HepG2 (cell line): ENCODE results near the gene MND1.

Source experiments
- CREB1 ChIP-seq, 2 experiments: fragments of 450-650 bp in 1 of 2; IDR thresholded peaks; 2 replicates each; pipeline ENCODE4 v1.6.1; 2016 to 2017; ENCODE audit warnings: control low read depth in 1 of 2, mild to moderate bottlenecking in 1 of 2, missing compliant biosample characterization in 1 of 2, missing genetic modification characterization in 1 of 2
- POLR2A ChIP-seq, 2 experiments: IDR thresholded peaks; 2 replicates each; pipeline ENCODE4 v1.6.1; 2011; ENCODE audit warnings: low read depth in 2 of 2, low read length in 2 of 2, mild to moderate bottlenecking in 1 of 2, moderate library complexity in 1 of 2; ENCODE audit not compliant: insufficient read depth in 1 of 2
- SMC3 ChIP-seq: IDR thresholded peaks from 2 replicates; pipeline ENCODE4 v1.6.1; 2011; ENCODE audit warnings: low read length, improper control_type of control experiment
- ZFP37 ChIP-seq: sonication (generic); formaldehyde crosslinking; IDR thresholded peaks from 2 replicates; pipeline ENCODE4 v1.4.0; 2020; ENCODE audit warnings: missing genetic modification reagents, borderline replicate concordance
- TF ChIP-seq, protein P1 (sequence below): IDR thresholded peaks from 2 replicates; pipeline ENCODE4 v1.6.1; 2016; ENCODE audit warnings: missing genetic modification reagents, missing compliant biosample characterization

DNA sequence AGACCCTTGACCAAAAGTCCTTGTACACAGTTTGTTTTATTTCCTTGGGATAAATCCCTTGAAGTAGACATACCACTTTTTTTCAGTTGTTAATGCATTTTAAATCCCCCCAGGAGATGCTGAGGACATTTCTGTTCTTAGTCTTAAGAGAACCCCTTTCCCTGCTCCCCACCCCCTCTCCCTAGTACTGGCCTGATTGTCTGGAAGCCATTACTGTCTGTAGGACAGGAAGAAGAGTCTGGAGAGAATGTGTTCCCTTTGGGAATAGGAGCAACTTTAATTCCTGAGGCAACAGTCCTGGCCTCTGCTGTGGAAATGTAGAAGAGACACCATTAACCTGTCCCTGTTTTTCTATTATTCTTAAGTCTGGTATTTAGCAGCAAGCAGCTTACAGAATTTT is 69.4 kb downstream of the MND1 start:
- no peak for TF ChIP-seq SMC3
- TF ChIP-seq ZFP37 (CRISPR knock-in tag) = no peak
- no peak for TF ChIP-seq POLR2A (IDR thresholded peaks at IDR 0.05; ENCODE audit: insufficient read depth in 1 of 2, low read depth in 2 of 2, low read length in 2 of 2)
- TF ChIP-seq, protein P1, sequence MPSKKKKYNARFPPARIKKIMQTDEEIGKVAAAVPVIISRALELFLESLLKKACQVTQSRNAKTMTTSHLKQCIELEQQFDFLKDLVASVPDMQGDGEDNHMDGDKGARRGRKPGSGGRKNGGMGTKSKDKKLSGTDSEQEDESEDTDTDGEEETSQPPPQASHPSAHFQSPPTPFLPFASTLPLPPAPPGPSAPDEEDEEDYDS = no peak
- no peak for TF ChIP-seq CREB1 (IDR thresholded peaks at IDR 0.05)
- no peak for TF ChIP-seq CREB1 (CRISPR knock-in tag; IDR thresholded peaks at IDR 0.05)
